ENCODE data around the gene ACTL6A. TPM values are rescaled to one million over a fixed set of nuclear protein-coding genes. Genes with fewer than 3 reads are reported as not detected.

Gene ACTL6A
- total RNA-seq, 1 experiment from 2014 or later = 61.9 TPM

- ChIA-PET POLR2A (no interaction called here), CTCF (interaction anchor here (1.2 kb wide), 1 partner anchor 69 kb away, joined by 3 read pairs; no protein-coding TSS in a partner anchor), RAD21 (ENCODE audit: low non-redundant PET in 1 of 2, low total read pairs in 2 of 2, uncharacterized antibody in 2 of 2, unreplicated experiment in 2 of 2) (no interaction called here)
- ATAC-seq = no peak
- H3K9me3 ChIP-seq (ENCODE audit: control insufficient read depth in 1 of 2, insufficient read depth in 1 of 2, low read depth in 1 of 2, low read length in 2 of 2) = no peaks in the 10 kb centered on the region
- BruUV-seq (replicated peaks) = no TSS peak
- H2AFZ ChIP-seq (ENCODE audit: low read depth, low read length, poor library complexity, severe bottlenecking) = no peak overlapping the region
- no peak overlapping the region for H3K4me3 ChIP-seq (replicated peaks in 1 of 2; ENCODE audit: low read depth in 1 of 2, low read length in 2 of 2)
- no peak overlapping the region for H3K9ac ChIP-seq (ENCODE audit: low read length)
- H3K79me2 ChIP-seq (ENCODE audit: insufficient read depth, low read length) = no peaks in the 10 kb centered on the region
- no peak overlapping the region for H3K4me2 ChIP-seq (ENCODE audit: low read length)
- no peaks in the 10 kb centered on the region for H3K4me1 ChIP-seq (ENCODE audit: control insufficient read depth in 1 of 2, insufficient read depth in 2 of 2, low read length in 2 of 2)
- no peak for TF ChIP-seq ZNF274 (IDR thresholded peaks at IDR 0.05; ENCODE audit: low read depth, low read length)
- no peak for TF ChIP-seq RAD21 (IDR thresholded peaks at IDR 0.05; ENCODE audit: low read depth)
- no peak for TF ChIP-seq ZFX (IDR thresholded peaks at IDR 0.05)
- no peak for TF ChIP-seq FOSL1 (IDR thresholded peaks at IDR 0.05; ENCODE audit: low read depth)
- TF ChIP-seq, protein P1, sequence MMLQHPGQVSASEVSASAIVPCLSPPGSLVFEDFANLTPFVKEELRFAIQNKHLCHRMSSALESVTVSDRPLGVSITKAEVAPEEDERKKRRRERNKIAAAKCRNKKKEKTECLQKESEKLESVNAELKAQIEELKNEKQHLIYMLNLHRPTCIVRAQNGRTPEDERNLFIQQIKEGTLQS (IDR thresholded peaks at IDR 0.05) = no peak
- no peak for TF ChIP-seq REST (IDR thresholded peaks at IDR 0.05; ENCODE audit: low read depth)
- TF ChIP-seq, protein P2, sequence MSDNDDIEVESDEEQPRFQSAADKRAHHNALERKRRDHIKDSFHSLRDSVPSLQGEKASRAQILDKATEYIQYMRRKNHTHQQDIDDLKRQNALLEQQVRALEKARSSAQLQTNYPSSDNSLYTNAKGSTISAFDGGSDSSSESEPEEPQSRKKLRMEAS (IDR thresholded peaks at IDR 0.05) = no peak
- no peak for TF ChIP-seq ZBTB33 (IDR thresholded peaks at IDR 0.05; ENCODE audit: extremely low read depth, insufficient replicate concordance, low read length)
- TF ChIP-seq, protein P3, sequence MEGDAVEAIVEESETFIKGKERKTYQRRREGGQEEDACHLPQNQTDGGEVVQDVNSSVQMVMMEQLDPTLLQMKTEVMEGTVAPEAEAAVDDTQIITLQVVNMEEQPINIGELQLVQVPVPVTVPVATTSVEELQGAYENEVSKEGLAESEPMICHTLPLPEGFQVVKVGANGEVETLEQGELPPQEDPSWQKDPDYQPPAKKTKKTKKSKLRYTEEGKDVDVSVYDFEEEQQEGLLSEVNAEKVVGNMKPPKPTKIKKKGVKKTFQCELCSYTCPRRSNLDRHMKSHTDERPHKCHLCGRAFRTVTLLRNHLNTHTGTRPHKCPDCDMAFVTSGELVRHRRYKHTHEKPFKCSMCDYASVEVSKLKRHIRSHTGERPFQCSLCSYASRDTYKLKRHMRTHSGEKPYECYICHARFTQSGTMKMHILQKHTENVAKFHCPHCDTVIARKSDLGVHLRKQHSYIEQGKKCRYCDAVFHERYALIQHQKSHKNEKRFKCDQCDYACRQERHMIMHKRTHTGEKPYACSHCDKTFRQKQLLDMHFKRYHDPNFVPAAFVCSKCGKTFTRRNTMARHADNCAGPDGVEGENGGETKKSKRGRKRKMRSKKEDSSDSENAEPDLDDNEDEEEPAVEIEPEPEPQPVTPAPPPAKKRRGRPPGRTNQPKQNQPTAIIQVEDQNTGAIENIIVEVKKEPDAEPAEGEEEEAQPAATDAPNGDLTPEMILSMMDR (IDR thresholded peaks at IDR 0.05 in 2 of 3, conservative IDR thresholded peaks at IDR 0.05 in 1 of 3; ENCODE audit: borderline replicate concordance in 1 of 3, insufficient read depth in 1 of 3, low read depth in 2 of 3, low read length in 2 of 3) = no peak
- no peak for TF ChIP-seq CEBPB (IDR thresholded peaks at IDR 0.05; ENCODE audit: low read depth)
- no peak for TF ChIP-seq SP1 (IDR thresholded peaks at IDR 0.05; ENCODE audit: low read depth)
- TF ChIP-seq EGR1 (IDR thresholded peaks at IDR 0.05; ENCODE audit: low read depth) = no peak
- no peak for TF ChIP-seq POLR2AphosphoS5 (IDR thresholded peaks at IDR 0.05; ENCODE audit: low read depth, low read length)
- peaks cover 16 to 37% of the 10 kb centered on the region in 2 experiments; a peak in 3 of 4 replicates for H3K36me3 ChIP-seq (ENCODE audit: control insufficient read depth in 1 of 2, insufficient read depth in 2 of 2, low read length in 2 of 2)
- H3K9me2 ChIP-seq (ENCODE audit: insufficient read depth) = no peaks in the 10 kb centered on the region
- intact Hi-C loops (cut with micrococcal nuclease) = no loop called here
- no peak for DNase-seq (ENCODE audit: low read depth, low spot score)
- no peak overlapping the region for H3K27ac ChIP-seq (ENCODE audit: low read depth, low read length)
- peaks cover 4% of the 10 kb centered on the region; the same call in 1 of the 2 replicates for H4K20me1 ChIP-seq (ENCODE audit: insufficient read depth)
- no peaks in the 10 kb centered on the region for H3K27me3 ChIP-seq (ENCODE audit: insufficient read depth, low read length)
Observed at GRCh38 chr3:179580992-179581391, 18.3 kb downstream of the ACTL6A start.

All from HCT116 (cell line).